Measurements from ENCODE around the gene CCL7.

Gene CCL7

DNA sequence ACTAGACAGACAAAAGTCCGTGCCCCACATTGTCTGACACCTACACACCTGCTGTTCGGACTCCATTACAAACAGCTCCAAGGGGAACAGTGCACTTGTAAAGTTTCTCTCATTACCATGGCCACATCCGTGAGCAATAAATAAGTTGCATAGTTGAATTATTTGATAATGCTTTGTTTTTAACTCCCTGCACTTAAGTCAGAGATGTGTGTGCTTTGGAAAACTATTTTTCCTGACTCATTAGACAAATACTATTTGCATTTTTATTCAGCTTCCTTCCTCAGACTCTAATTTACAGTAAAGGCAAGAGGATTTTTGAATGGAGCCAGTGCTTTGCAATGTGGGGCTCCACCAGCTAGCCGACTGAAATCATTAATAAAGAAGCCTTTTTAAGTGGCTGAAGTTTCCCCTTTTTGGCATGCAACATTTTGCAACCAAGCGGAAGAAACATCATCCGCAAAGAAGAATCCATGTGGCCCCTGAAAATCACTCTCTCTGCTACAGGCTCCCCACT, 21.5 kb upstream of the CCL7 start:
- DNase-seq: no peak

- DNase-seq: no peak
Measured at GRCh38 chr17:34249061-34249460, 21.0 kb upstream of the CCL7 start.

- DNase-seq: no peak
Measured at GRCh38 chr17:34249478-34249877, 20.5 kb upstream of the CCL7 start.

DNA sequence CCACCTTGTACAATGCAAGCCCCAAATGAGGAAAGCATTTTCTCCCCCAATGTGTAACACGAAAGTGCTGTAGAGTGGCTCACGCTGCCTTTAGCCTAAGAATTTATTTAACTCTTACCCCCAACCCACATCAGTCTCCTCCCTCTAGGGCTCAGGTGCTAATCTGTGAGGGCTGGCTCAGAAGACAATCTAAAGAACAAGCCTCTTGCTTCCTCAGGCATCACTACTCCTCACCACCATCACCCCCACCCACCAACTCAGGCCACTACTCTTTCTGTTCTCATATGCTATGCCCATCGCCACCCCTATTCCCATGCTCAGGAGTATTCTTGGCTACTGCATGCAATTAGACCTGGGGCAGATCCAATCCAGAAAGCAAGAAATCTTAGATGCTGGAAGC, 18.8 kb upstream of the CCL7 start:
- DNase-seq: no peak

DNA sequence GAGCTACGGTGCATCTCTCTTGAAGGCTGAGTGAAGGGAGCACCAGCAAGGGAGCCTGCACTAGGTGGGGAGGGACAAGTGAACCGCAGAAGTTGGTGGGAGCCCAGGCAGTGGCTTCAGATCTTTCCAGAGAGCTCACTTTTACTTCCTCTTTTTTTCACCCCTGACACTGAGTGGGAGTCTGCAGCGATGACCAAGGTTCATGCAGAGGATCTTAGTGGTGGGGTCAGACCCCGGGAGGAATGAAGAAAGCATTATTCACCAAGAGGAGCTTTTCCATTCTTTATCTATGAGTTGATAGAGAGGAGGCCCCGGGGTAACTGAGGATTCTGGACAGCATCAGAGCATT, 18.0 kb upstream of the CCL7 start:
- no peak for DNase-seq

DNA sequence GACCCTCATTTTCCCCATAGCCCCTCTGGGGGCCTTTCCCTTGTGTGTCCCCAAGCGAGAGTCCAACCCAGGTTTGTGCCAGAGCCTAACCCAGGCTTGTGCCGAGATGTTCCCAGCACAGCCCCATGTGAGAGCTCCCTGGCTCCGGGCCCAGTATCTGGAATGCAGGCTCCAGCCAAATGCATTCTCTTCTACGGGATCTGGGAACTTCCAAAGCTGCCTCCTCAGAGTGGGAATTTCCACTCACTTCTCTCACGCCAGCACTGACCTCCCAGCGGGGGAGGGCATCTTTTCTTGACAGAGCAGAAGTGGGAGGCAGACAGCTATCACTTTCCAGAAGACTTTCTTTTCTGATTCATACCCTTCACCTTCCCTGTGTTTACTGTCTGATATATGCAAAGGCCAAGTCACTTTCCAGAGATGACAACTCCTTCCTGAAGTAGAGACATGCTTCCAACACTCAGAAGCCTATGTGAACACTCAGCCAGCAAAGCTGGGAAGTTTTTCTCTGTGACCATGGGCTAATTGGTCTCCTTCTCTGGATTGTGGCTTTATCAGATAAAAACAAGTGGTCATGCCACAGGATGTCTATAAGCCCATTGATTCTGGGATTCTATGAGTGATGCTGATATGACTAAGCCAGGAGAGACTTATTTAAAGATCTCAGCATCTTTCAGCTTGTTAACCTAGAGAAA, 17.4 kb upstream of the CCL7 start:
- DNase-seq: peak; percentile 90

DNA sequence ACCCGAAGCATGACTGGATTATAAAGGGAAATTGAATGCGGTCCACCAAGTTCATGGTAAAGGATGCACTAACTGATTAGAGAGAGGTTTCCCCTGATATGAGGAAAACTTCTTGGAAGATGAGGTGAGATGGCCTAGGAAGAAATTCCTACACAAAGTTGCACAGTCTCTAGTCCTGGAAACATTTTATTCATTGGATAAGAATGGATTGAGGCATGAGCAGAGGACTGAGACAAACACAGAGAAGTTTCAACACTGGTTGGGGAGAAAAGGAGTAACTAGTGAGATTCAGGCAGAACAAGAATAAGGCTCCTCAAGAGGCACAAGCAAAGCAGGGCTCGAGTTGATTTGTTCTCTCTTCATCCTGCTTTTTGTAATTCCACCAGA, 16.9 kb upstream of the CCL7 start:
- no peak for DNase-seq

- DNase-seq: no peak
Measured at GRCh38 chr17:34254146-34254545, 15.9 kb upstream of the CCL7 start.

DNA sequence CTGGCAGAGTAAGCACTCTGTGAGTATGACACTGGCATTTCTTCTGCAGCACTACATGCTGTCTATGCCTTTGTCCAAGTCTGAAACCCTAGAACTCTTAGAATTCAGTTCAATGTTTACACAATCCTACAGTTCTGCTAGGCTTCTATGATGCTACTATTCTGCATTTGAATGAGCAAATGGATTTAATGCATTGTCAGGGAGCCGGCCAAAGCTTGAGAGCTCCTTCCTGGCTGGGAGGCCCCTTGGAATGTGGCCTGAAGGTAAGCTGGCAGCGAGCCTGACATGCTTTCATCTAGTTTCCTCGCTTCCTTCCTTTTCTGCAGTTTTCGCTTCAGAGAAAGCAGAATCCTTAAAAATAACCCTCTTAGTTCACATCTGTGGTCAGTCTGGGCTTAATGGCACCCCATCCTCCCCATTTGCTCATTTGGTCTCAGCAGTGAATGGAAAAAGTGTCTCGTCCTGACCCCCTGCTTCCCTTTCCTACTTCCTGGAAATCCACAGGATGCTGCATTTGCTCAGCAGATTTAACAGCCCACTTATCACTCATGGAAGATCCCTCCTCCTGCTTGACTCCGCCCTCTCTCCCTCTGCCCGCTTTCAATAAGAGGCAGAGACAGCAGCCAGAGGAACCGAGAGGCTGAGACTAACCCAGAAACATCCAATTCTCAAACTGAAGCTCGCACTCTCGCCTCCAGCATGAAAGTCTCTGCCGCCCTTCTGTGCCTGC, 15.2 kb upstream of the CCL7 start, which contains the start of gene CCL2:
Gene CCL2 (plus strand): TSS at position 635 of the 730 bp plus-strand sequence. CDS start 65 bp downstream, at position 700.
- DNase-seq: peak; percentile 82

- no peak for DNase-seq
Measured at GRCh38 chr17:34255381-34255732, 14.7 kb upstream of the CCL7 start.

GRCh38 chr17:34255841-34256240, 14.2 kb upstream of the CCL7 start:
- no peak for DNase-seq

- DNase-seq: no peak
Measured at GRCh38 chr17:34257299-34257985, 12.6 kb upstream of the CCL7 start.

DNA sequence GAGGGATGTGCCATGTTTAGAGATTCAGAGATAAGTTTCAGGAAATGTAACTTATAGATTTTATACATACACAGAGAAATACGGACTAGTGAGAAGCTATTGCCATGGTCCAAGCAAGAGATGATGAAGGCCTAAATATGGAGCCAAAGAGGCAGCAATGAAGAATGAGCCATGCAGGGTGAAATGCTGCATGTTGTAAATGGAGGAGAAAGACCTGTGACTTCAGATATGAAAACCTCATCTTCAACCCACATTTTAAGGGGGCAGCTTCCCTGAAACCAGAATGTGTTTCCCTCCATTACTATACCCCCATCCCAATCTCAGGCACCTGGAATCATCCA, 12.1 kb upstream of the CCL7 start:
- DNase-seq: no peak

- no peak for DNase-seq
Measured at GRCh38 chr17:34259146-34259545, 10.9 kb upstream of the CCL7 start.

DNA sequence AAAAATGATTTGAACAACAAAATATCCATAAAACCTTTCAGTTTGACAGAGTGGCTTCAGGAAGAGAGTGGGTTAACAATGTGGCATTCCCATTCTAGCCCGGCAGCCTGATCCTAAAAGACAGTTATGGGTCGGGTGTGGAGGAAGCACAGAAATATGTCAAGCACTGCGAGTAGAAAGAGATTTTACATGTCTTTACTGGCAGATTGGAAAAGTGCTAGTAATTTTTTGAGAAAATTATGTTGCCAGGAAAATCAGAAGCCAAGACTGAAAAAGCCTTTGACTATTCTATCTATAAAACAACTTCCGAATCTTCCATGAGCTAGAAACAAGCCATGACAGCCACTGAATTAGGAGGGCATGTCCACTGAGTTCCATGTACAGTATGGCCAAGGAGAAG, 9.2 kb upstream of the CCL7 start:
- DNase-seq: no peak

DNA sequence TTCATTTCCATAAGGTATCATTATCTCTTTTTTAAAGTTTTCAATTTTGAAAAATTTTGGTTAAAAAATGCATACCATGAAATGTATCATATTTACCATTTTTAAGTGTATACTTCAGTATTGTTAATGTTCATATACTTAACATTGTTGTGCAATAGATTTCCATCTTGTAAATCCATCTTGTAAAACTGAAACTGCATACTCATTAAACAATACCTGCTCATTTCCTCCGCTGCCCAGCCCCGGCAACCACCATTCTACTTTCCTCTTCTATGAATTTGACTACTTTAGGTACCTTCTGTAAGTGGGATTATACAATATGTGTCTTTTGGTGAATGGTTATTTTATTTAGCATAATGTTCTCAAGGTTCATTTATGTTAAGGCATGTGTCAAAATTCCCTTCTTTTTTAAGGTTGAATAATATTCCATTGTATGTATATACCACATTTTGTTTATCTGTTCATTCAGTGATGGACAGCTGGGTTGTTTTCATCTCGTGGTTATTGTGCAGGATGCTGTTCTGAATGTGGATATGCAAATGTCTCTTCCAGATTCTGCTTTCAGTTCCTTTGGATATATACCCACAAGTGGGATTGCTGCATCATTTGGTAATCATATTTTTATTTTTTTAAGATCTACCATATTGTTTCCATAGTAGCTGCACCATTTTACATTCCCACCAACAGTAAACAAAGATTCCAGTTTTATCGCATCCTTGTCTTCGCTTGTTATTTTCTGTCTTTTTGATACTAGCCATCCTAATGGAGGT, 8.3 kb upstream of the CCL7 start:
- DNase-seq: no peak

DNA sequence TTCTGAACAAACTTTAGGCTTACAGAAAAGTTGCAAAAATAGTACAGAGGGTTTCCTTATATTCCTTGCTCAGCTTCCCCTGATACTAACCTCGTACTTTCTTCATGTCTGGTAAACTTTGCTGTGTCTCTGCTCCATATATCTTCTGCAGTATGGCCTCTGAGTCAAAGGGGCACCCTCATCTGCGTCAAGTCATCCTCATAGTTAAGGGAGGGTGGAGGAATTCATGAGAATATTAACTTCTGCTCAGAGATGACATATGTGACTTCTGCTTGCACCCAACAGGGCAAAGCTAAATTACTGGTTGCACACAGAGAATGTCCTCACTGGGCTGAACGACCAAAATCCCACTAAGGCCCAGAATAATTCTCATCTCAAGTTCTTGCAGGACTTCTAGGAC, 4.3 kb upstream of the CCL7 start:
- DNase-seq: no peak

GRCh38 chr17:34275881-34276280, 5.9 kb downstream of the CCL7 start:
- no peak for DNase-seq

- no peak for DNase-seq
Measured at GRCh38 chr17:34276826-34277225, 6.8 kb downstream of the CCL7 start.

GRCh38 chr17:34283571-34283970, 13.6 kb downstream of the CCL7 start:
- DNase-seq: no peak

- DNase-seq: no peak
Measured at GRCh38 chr17:34285286-34285792, 15.3 kb downstream of the CCL7 start, which contains the start of gene CCL11. CCL11 (plus strand) TSS chr17:34285742; CDS start chr17:34285809, 67 bp downstream.

DNA sequence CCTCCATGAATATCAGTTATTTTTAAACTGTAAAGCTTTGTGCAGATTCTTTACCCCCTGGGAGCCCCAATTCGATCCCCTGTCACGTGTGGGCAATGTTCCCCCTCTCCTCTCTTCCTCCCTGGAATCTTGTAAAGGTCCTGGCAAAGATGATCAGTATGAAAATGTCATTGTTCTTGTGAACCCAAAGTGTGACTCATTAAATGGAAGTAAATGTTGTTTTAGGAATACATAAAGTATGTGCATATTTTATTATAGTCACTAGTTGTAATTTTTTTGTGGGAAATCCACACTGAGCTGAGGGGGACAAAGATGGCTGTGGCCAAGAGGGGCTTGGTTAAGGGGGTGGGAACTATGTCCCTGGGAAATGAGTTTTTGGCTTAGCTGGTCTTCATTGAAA, 17.9 kb downstream of the CCL7 start:
- no peak for DNase-seq

- no peak for DNase-seq
Measured at GRCh38 chr17:34290586-34290985, 20.6 kb downstream of the CCL7 start.
